MM.1S (cell line): ENCODE results near the gene ICAM1.

Experiments
- DNase-seq: peaks from one replicate; pipeline ENCODE4 v3.0.0-alpha.2; 2015
- H2AFZ ChIP-seq: fragments of 300-600 bp; sonication (generic); 2 replicates; pipeline ENCODE4 v1.6.0; 2016; ENCODE audit warnings: antibody characterized with exemption, low read length
- H3F3A ChIP-seq: fragments of 300-600 bp; sonication (generic); 2 replicates; pipeline ENCODE4 v1.6.1; 2016; ENCODE audit warnings: mild to moderate bottlenecking, antibody characterized with exemption, low read length, moderate library complexity, mixed read lengths; ENCODE audit not compliant: insufficient read depth
- H3K27ac ChIP-seq: fragments of 300-600 bp; sonication (generic); 2 replicates; pipeline ENCODE4 v1.5.1; 2016; ENCODE audit warnings: mild to moderate bottlenecking, low read length
- H3K27me3 ChIP-seq: fragments of 300-600 bp; sonication (generic); replicated peaks from 2 replicates; pipeline ENCODE4 v1.6.0; 2016; ENCODE audit warnings: low read length; ENCODE audit not compliant: insufficient read depth
- H3K36me3 ChIP-seq: fragments of 300-600 bp; sonication (generic); replicated peaks from 2 replicates; pipeline ENCODE4 v1.6.1; 2016; ENCODE audit warnings: mild to moderate bottlenecking, low read length, mixed read lengths; ENCODE audit not compliant: insufficient read depth
- H3K4me1 ChIP-seq: fragments of 300-600 bp; sonication (generic); 2 replicates; pipeline ENCODE4 v1.6.1; 2016; ENCODE audit warnings: low read length, mixed read lengths
- H3K4me2 ChIP-seq: fragments of 300-600 bp; sonication (generic); 2 replicates; pipeline ENCODE4 v1.6.0; 2016; ENCODE audit warnings: low read depth, low read length
- H3K4me3 ChIP-seq: fragments of 300-600 bp; sonication (generic); 2 replicates; pipeline ENCODE4 v1.5.1; 2016; ENCODE audit warnings: low read length, mixed read lengths
- H3K79me2 ChIP-seq: fragments of 300-600 bp; sonication (generic); 2 replicates; pipeline ENCODE4 v1.6.1; 2016; ENCODE audit warnings: mixed run types, low read length, mixed read lengths
- H3K9ac ChIP-seq: fragments of 300-600 bp; sonication (generic); 2 replicates; pipeline ENCODE4 v1.6.1; 2016; ENCODE audit warnings: low read length, mixed read lengths
- H3K9me2 ChIP-seq: fragments of 300-600 bp; sonication (generic); replicated peaks from 2 replicates; pipeline ENCODE4 v1.6.1; 2016; ENCODE audit warnings: mild to moderate bottlenecking, low read length, mixed read lengths; ENCODE audit not compliant: insufficient read depth
- H3K9me3 ChIP-seq: fragments of 300-600 bp; sonication (generic); replicated peaks from 2 replicates; pipeline ENCODE4 v1.6.1; 2016; ENCODE audit warnings: mild to moderate bottlenecking, low read length, mixed read lengths; ENCODE audit not compliant: insufficient read depth
- H4K20me1 ChIP-seq: fragments of 300-600 bp; sonication (generic); 2 replicates; pipeline ENCODE4 v1.6.1; 2016; ENCODE audit warnings: mild to moderate bottlenecking, low read length, moderate library complexity, mixed read lengths; ENCODE audit not compliant: insufficient read depth
- EZH2 ChIP-seq: fragments of 300-600 bp; sonication (generic); optimal IDR thresholded peaks from 2 replicates; pipeline ENCODE3; 2017; ENCODE audit warnings: low read depth, mild to moderate bottlenecking, antibody characterized with exemption, low read length, mixed read lengths
- EZH2phosphoT487 ChIP-seq: fragments of 300-600 bp; sonication (generic); IDR thresholded peaks from 2 replicates; pipeline ENCODE4 v1.6.1; 2018; ENCODE audit warnings: antibody characterized with exemption, low read length
- TF ChIP-seq, protein P1 (sequence below): fragments of 300-600 bp; sonication (generic); IDR thresholded peaks from 2 replicates; pipeline ENCODE4 v1.5.1; 2016; ENCODE audit warnings: antibody characterized with exemption, low read length, mixed read lengths

ICAM1 gene

GRCh38 chr19:10317857-10318462 is 47.0 kb downstream of the ICAM1 start:
- H3K36me3 ChIP-seq = no peaks in the 10 kb centered on the region
- H3K79me2 ChIP-seq = peaks cover 3% of the 10 kb centered on the region; the same call in 1 of the 2 replicates
- H2AFZ ChIP-seq = no peak overlapping the region
- no peaks in the 10 kb centered on the region for H3F3A ChIP-seq
- no peaks in the 10 kb centered on the region for H4K20me1 ChIP-seq
- no peaks in the 10 kb centered on the region for H3K27me3 ChIP-seq
- H3K4me2 ChIP-seq = no peak overlapping the region
- H3K4me3 ChIP-seq = no peak overlapping the region
- no peaks in the 10 kb centered on the region for H3K9me3 ChIP-seq
- TF ChIP-seq EZH2 (no peak), EZH2phosphoT487 (no peak)
- TF ChIP-seq, protein P1, sequence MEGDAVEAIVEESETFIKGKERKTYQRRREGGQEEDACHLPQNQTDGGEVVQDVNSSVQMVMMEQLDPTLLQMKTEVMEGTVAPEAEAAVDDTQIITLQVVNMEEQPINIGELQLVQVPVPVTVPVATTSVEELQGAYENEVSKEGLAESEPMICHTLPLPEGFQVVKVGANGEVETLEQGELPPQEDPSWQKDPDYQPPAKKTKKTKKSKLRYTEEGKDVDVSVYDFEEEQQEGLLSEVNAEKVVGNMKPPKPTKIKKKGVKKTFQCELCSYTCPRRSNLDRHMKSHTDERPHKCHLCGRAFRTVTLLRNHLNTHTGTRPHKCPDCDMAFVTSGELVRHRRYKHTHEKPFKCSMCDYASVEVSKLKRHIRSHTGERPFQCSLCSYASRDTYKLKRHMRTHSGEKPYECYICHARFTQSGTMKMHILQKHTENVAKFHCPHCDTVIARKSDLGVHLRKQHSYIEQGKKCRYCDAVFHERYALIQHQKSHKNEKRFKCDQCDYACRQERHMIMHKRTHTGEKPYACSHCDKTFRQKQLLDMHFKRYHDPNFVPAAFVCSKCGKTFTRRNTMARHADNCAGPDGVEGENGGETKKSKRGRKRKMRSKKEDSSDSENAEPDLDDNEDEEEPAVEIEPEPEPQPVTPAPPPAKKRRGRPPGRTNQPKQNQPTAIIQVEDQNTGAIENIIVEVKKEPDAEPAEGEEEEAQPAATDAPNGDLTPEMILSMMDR = no peak
- H3K9me2 ChIP-seq = no peaks in the 10 kb centered on the region
- H3K9ac ChIP-seq = no peak overlapping the region
- H3K4me1 ChIP-seq = 0 out of 2 replicates have a peak, but pooled peaks cover 4% of the 10 kb centered on the region
- no peak overlapping the region for H3K27ac ChIP-seq
- no peak for DNase-seq

GRCh38 chr19:10318807-10319682 is 48.1 kb downstream of the ICAM1 start:
- Histone ChIP-seq H3K9me2 (no peaks in the 10 kb centered on the region), H3K27me3 (no peaks in the 10 kb centered on the region), H4K20me1 (no peaks in the 10 kb centered on the region), H3K4me2 (no peak overlapping the region), H3K9me3 (no peaks in the 10 kb centered on the region), H2AFZ (no peak overlapping the region), H3K9ac (no peak overlapping the region), H3K4me3 (no peak overlapping the region), H3K27ac (no peak overlapping the region), H3K79me2 (peaks cover 3% of the 10 kb centered on the region; the same call in 1 of the 2 replicates), H3K4me1 (0 out of 2 replicates have a peak, but pooled peaks cover 4% of the 10 kb centered on the region), H3F3A (no peaks in the 10 kb centered on the region), H3K36me3 (no peaks in the 10 kb centered on the region)
- DNase-seq = no peak
- TF ChIP-seq EZH2phosphoT487 (no peak), EZH2 (no peak)
- TF ChIP-seq, protein P1 = no peak

GRCh38 chr19:10320602-10321416 is 49.9 kb downstream of the ICAM1 start:
- no peaks in the 10 kb centered on the region for H3K36me3 ChIP-seq
- H3K27me3 ChIP-seq = no peaks in the 10 kb centered on the region
- 0 out of 2 replicates have a peak, but pooled peaks cover 3% of the 10 kb centered on the region for H3K79me2 ChIP-seq
- no peak for DNase-seq
- 0 out of 2 replicates have a peak, but pooled peaks cover 4% of the 10 kb centered on the region for H3K4me1 ChIP-seq
- H3K9me2 ChIP-seq = no peaks in the 10 kb centered on the region
- H3K4me3 ChIP-seq = no peak overlapping the region
- H2AFZ ChIP-seq = no peak overlapping the region
- H3K9me3 ChIP-seq = no peaks in the 10 kb centered on the region
- H3K27ac ChIP-seq = no peak overlapping the region
- TF ChIP-seq, protein P1 = no peak
- TF ChIP-seq EZH2 (no peak), EZH2phosphoT487 (no peak)
- no peaks in the 10 kb centered on the region for H3F3A ChIP-seq
- H4K20me1 ChIP-seq = no peaks in the 10 kb centered on the region
- no peak overlapping the region for H3K9ac ChIP-seq
- no peak overlapping the region for H3K4me2 ChIP-seq
